Keratinocyte (primary cell): Measurements from ENCODE around the gene BCAS3.

Experiments
- EZH2 ChIP-seq: IDR thresholded peaks from one replicate; pipeline ENCODE4 v1.6.1; 2012; ENCODE audit warnings: inconsistent platforms, mild to moderate bottlenecking, low read length, moderate library complexity
- TF ChIP-seq, protein P1 (sequence below), 3 experiments: IDR thresholded peaks in 1 of 3; conservative IDR thresholded peaks in 1 of 3; optimal IDR thresholded peaks in 1 of 3; 2 replicates in 2 of 3; 3 replicates in 1 of 3; pipeline versions ENCODE3 to v1.5.1; 2011; ENCODE audit warnings: low read length in 3 of 3, mild to moderate bottlenecking in 3 of 3, moderate library complexity in 2 of 3, control low read depth in 1 of 3, inconsistent platforms in 1 of 3; ENCODE audit not compliant: insufficient read depth in 2 of 3; ENCODE audit errors: extremely low read depth in 1 of 3

- TF ChIP-seq, protein P1, sequence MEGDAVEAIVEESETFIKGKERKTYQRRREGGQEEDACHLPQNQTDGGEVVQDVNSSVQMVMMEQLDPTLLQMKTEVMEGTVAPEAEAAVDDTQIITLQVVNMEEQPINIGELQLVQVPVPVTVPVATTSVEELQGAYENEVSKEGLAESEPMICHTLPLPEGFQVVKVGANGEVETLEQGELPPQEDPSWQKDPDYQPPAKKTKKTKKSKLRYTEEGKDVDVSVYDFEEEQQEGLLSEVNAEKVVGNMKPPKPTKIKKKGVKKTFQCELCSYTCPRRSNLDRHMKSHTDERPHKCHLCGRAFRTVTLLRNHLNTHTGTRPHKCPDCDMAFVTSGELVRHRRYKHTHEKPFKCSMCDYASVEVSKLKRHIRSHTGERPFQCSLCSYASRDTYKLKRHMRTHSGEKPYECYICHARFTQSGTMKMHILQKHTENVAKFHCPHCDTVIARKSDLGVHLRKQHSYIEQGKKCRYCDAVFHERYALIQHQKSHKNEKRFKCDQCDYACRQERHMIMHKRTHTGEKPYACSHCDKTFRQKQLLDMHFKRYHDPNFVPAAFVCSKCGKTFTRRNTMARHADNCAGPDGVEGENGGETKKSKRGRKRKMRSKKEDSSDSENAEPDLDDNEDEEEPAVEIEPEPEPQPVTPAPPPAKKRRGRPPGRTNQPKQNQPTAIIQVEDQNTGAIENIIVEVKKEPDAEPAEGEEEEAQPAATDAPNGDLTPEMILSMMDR (optimal IDR thresholded peaks at IDR 0.05 in 1 of 3, IDR thresholded peaks at IDR 0.05 in 1 of 3, conservative IDR thresholded peaks at IDR 0.05 in 1 of 3; ENCODE audit: extremely low read depth in 1 of 3, insufficient read depth in 2 of 3, low read length in 3 of 3): no peak
- TF ChIP-seq EZH2: no peak
Measured at GRCh38 chr17:61317779-61318178, 640.1 kb downstream of the BCAS3 start.
